K562 treated with DMSO at 1 percent for 48 hours (cell line): Measurements from ENCODE around the gene RBMY1F. TPM values are rescaled to one million over a fixed set of nuclear protein-coding genes. Genes with fewer than 3 reads are reported as not detected.

Source experiments
- total RNA-seq: library from RNA; unstranded; fragments of 300-600 nt; gene quantifications from 2 replicates; pipeline ENCODE4 v1.2.3, GENCODE V29; 2022; ENCODE audit warnings: low replicate concordance; ENCODE audit errors: extremely low read depth

RBMY1F gene
- total RNA-seq: not detected in 2 replicates

DNA sequence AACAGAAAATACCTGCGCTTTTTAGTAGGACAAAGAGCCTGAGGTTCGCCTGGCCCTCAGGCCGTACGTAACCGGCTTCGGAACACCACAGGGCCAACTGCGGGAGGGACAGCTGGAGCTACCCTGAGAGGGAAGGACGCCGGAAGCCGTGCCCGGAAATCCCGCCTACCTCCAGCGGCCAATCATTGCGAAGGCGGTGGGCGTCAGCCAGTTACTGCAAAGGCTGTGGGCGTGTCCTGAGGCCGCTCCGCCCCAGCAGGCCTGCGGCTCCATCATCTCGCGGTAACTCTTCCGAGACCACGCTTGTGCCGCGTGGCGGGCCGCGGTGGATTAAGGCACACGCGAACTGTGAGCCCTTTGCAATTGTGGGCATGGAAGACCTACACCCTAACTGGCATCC is at the start of gene RBMY1F:
Gene RBMY1F, minus strand, starts transcription at position 101 of the 400 bp plus-strand sequence. CDS start 1,954 bp downstream, outside the sequence.

Other genes with a start within 250 kb of the RBMY1F start
- not detected in 2 replicates for gene RBMY1J, start 220.5 kb upstream of the RBMY1F start, total RNA-seq